Measurements from ENCODE around the gene MIPEP.

DNA sequence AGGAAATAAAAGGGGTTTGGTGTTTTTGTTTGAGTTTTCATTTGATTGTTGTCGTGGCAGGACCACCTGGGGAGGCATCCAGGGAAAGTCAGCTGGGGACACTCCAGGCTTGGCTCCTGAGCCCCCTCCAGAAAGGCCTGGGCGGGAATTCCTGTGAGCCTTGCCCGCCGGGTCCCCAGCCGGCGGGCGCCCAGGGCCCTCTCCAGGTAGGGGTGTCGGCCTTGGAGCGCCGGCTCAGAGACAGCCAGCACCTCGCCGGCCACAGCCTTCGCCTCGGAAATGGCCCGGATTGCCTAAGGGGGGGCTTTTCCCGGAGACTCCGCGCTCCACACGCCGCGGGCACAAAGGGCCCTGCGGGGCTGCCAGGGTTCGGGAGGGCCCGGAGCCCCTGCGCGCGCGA, 194.0 kb downstream of the MIPEP start:
- TF ChIP-seq CTCF (IDR thresholded peaks at IDR 0.05; ENCODE audit: insufficient read depth, low read length) (no peak), SPI1 (IDR thresholded peaks at IDR 0.05; ENCODE audit: borderline replicate concordance, low read depth) (no peak), GABPA (IDR thresholded peaks at IDR 0.05; ENCODE audit: low read depth) (no peak)

All from HL-60 (cell line).